ENCODE measurements around the gene EMC10.
"Not testable (repeated sequence)": the region's sequence is repeated elsewhere in the genome, so short reads cannot be mapped to it uniquely, and the experiment has no call there.

Gene EMC10

GRCh38 chr19:50435221-50435620, 41.1 kb upstream of the EMC10 start:
- H3K4me1 ChIP-seq (ENCODE audit: control insufficient read depth, insufficient read depth, low read length), result peaks cover 10% of the 10 kb centered on the region
- peaks cover 32 to 36% of the 10 kb centered on the region in 2 donors for H3K27me3 ChIP-seq (ENCODE audit: control insufficient read depth in 1 of 2, insufficient read depth in 2 of 2, low read length in 2 of 2)
- H3K9me3 ChIP-seq (ENCODE audit: control insufficient read depth in 2 of 2, low read length in 2 of 2), result no peaks in the 10 kb centered on the region
- H3K4me3 ChIP-seq (ENCODE audit: low read length in 2 of 2), result no peak overlapping the region
- H3K27ac ChIP-seq (ENCODE audit: low read length), result no peak overlapping the region
- H3K36me3 ChIP-seq (ENCODE audit: control insufficient read depth in 2 of 2, insufficient read depth in 2 of 2, low read length in 2 of 2), result no peaks in the 10 kb centered on the region
- no peak overlapping the region for H3K9ac ChIP-seq (ENCODE audit: low read length in 2 of 2)

DNA sequence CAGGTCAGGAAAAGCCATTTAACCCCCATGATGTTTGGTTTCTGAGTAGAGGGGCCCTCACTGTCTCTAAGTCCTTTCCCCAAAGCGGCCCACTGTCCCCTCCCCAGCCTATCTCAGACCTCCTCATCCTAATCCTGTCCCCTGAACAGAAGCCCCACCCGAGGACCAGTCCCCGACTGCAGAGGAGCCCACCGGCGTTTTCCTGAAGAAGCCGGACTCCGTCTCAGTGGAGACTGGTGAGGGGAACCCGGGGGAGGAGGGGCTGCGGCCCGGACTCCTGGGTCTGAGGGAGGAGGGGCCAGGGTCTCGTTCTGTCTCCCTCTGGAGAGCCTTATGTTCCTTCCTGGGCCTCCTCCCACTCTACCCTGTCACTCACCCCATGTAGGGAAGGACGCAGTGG, 40.7 kb upstream of the EMC10 start:
- peaks cover 30 to 34% of the 10 kb centered on the region in 2 donors for H3K27me3 ChIP-seq (ENCODE audit: control insufficient read depth in 1 of 2, insufficient read depth in 2 of 2, low read length in 2 of 2)
- H3K9me3 ChIP-seq (ENCODE audit: control insufficient read depth in 2 of 2, low read length in 2 of 2), result no peaks in the 10 kb centered on the region
- H3K4me3 ChIP-seq (ENCODE audit: low read length in 2 of 2), result no peak overlapping the region
- H3K9ac ChIP-seq (ENCODE audit: low read length in 2 of 2), result no peak overlapping the region
- peaks cover 10% of the 10 kb centered on the region for H3K4me1 ChIP-seq (ENCODE audit: control insufficient read depth, insufficient read depth, low read length)
- H3K36me3 ChIP-seq (ENCODE audit: control insufficient read depth in 2 of 2, insufficient read depth in 2 of 2, low read length in 2 of 2), result no peaks in the 10 kb centered on the region
- no peak overlapping the region for H3K27ac ChIP-seq (ENCODE audit: low read length)

- H3K27ac ChIP-seq (ENCODE audit: low read length), result no peak overlapping the region
- H3K9ac ChIP-seq (ENCODE audit: low read length in 2 of 2), result no peak overlapping the region
- H3K36me3 ChIP-seq (ENCODE audit: control insufficient read depth in 2 of 2, insufficient read depth in 2 of 2, low read length in 2 of 2), result no peaks in the 10 kb centered on the region
- H3K4me3 ChIP-seq (ENCODE audit: low read length in 2 of 2), result no peak overlapping the region
- peaks cover 13 to 19% of the 10 kb centered on the region in 2 donors for H3K27me3 ChIP-seq (ENCODE audit: control insufficient read depth in 1 of 2, insufficient read depth in 2 of 2, low read length in 2 of 2)
- H3K4me1 ChIP-seq (ENCODE audit: control insufficient read depth, insufficient read depth, low read length), result no peaks in the 10 kb centered on the region
- no peaks in the 10 kb centered on the region for H3K9me3 ChIP-seq (ENCODE audit: control insufficient read depth in 2 of 2, low read length in 2 of 2)
Observed at GRCh38 chr19:50437862-50438449, 38.4 kb upstream of the EMC10 start.

DNA sequence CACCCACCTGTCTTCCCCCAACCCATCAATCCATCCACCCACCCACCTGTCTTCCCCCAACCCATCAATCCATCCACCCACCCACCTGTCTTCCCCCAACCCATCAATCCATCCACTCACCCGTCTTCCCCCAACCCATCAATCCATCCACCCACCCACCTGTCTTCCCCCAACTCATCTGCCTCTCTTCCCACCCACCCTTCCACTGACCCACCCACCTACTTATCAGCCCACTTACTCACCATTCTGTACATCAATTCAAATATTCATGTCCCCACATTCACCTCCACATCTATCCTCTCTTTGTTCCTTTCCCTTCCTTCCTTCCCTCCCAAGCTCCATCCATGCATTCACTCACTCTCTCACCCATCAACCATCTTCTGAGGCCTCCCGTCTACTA, 37.2 kb upstream of the EMC10 start:
- not testable (repeated sequence) for H3K4me3 ChIP-seq (ENCODE audit: low read length in 2 of 2); H3K4me1 ChIP-seq (ENCODE audit: control insufficient read depth, insufficient read depth, low read length); H3K9me3 ChIP-seq (ENCODE audit: control insufficient read depth in 2 of 2, low read length in 2 of 2); H3K9ac ChIP-seq (ENCODE audit: low read length in 2 of 2); H3K36me3 ChIP-seq (ENCODE audit: control insufficient read depth in 2 of 2, insufficient read depth in 2 of 2, low read length in 2 of 2); H3K27ac ChIP-seq (ENCODE audit: low read length)
- peaks cover 6 to 10% of the 10 kb centered on the region in 2 donors for H3K27me3 ChIP-seq (ENCODE audit: control insufficient read depth in 1 of 2, insufficient read depth in 2 of 2, low read length in 2 of 2)

DNA sequence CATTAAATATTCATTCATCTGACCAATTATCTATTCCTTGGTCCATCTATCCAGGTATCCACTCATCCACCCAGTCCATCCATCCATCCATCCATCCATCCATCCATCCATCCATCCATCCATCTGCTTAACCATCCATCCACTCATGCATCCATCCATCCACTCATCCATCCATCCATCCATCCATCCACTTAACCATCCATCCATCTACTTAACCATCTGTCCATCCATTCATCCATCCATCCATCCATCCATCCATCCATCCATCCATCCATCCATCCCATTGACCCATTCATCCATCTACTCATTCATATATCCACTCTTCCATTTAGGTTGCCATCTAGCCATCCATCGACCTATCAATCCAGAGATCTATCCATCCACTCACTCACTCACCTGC, 32.2 kb upstream of the EMC10 start:
- no peak overlapping the region for H3K27ac ChIP-seq (ENCODE audit: low read length)
- no peak overlapping the region for H3K9ac ChIP-seq (ENCODE audit: low read length in 2 of 2)
- no peaks in the 10 kb centered on the region for H3K27me3 ChIP-seq (ENCODE audit: control insufficient read depth in 1 of 2, insufficient read depth in 2 of 2, low read length in 2 of 2)
- no peaks in the 10 kb centered on the region for H3K36me3 ChIP-seq (ENCODE audit: control insufficient read depth in 2 of 2, insufficient read depth in 2 of 2, low read length in 2 of 2)
- no peak overlapping the region for H3K4me3 ChIP-seq (ENCODE audit: low read length in 2 of 2)
- peaks cover 0 to 4% of the 10 kb centered on the region in 2 donors for H3K9me3 ChIP-seq (ENCODE audit: control insufficient read depth in 2 of 2, low read length in 2 of 2)
- H3K4me1 ChIP-seq (ENCODE audit: control insufficient read depth, insufficient read depth, low read length), result no peaks in the 10 kb centered on the region

DNA sequence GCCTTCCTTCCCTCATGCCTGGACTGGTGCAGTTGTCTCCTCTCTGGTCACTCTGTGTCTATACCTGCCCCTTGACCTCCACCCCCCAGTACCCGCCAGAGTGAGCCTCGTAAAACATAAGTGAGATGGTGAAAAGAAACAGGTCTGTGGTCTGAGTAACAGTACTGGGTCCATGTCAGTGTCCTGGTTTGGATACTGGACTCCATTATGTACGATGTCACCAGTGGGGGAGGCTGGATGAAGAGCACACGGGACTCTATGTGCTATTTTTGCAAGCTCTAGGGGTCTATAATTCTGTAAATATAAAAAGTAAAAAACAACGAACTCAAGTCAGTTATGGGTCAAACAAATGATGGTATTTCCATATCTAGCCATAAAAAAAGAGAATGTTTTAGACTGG, 29.3 kb upstream of the EMC10 start:
- H3K9ac ChIP-seq (ENCODE audit: low read length in 2 of 2), result no peak overlapping the region
- no peaks in the 10 kb centered on the region for H3K36me3 ChIP-seq (ENCODE audit: control insufficient read depth in 2 of 2, insufficient read depth in 2 of 2, low read length in 2 of 2)
- H3K4me1 ChIP-seq (ENCODE audit: control insufficient read depth, insufficient read depth, low read length), result no peaks in the 10 kb centered on the region
- H3K27me3 ChIP-seq (ENCODE audit: control insufficient read depth in 1 of 2, insufficient read depth in 2 of 2, low read length in 2 of 2), result peaks cover 3 to 8% of the 10 kb centered on the region in 2 donors
- peaks cover 0 to 4% of the 10 kb centered on the region in 2 donors for H3K9me3 ChIP-seq (ENCODE audit: control insufficient read depth in 2 of 2, low read length in 2 of 2)
- H3K4me3 ChIP-seq (ENCODE audit: low read length in 2 of 2), result no peak overlapping the region
- no peak overlapping the region for H3K27ac ChIP-seq (ENCODE audit: low read length)

DNA sequence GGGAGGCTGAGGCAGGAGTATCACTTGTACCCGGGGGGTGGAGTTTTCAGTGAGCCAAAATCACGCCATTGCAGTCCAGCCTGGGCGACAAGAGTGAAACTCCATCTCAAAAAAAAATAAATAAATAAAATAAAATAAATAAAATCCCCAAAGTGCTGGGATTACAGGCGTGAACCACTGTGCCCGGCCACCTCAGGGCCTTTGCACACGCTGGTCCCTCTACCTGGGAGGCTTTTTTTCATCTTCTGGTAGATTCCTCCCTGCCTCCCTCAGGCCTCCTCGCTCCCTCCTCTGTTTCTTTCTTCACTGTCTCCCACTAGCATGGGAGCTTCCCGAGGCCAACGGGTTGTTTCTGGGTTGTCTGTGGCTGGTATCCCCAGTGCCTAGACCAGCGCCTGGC, 28.6 kb upstream of the EMC10 start:
- H3K36me3 ChIP-seq (ENCODE audit: control insufficient read depth in 2 of 2, insufficient read depth in 2 of 2, low read length in 2 of 2), result no peaks in the 10 kb centered on the region
- no peaks in the 10 kb centered on the region for H3K4me1 ChIP-seq (ENCODE audit: control insufficient read depth, insufficient read depth, low read length)
- no peak overlapping the region for H3K9ac ChIP-seq (ENCODE audit: low read length in 2 of 2)
- H3K9me3 ChIP-seq (ENCODE audit: control insufficient read depth in 2 of 2, low read length in 2 of 2), result peaks cover 0 to 4% of the 10 kb centered on the region in 2 donors
- H3K27ac ChIP-seq (ENCODE audit: low read length), result no peak overlapping the region
- no peak overlapping the region for H3K4me3 ChIP-seq (ENCODE audit: low read length in 2 of 2)
- peaks cover 3 to 8% of the 10 kb centered on the region in 2 donors for H3K27me3 ChIP-seq (ENCODE audit: control insufficient read depth in 1 of 2, insufficient read depth in 2 of 2, low read length in 2 of 2)

GRCh38 chr19:50449236-50449899, 26.9 kb upstream of the EMC10 start:
- peaks cover 0 to 4% of the 10 kb centered on the region in 2 donors for H3K9me3 ChIP-seq (ENCODE audit: control insufficient read depth in 2 of 2, low read length in 2 of 2)
- H3K36me3 ChIP-seq (ENCODE audit: control insufficient read depth in 2 of 2, insufficient read depth in 2 of 2, low read length in 2 of 2), result no peaks in the 10 kb centered on the region
- no peak overlapping the region for H3K27ac ChIP-seq (ENCODE audit: low read length)

DNA sequence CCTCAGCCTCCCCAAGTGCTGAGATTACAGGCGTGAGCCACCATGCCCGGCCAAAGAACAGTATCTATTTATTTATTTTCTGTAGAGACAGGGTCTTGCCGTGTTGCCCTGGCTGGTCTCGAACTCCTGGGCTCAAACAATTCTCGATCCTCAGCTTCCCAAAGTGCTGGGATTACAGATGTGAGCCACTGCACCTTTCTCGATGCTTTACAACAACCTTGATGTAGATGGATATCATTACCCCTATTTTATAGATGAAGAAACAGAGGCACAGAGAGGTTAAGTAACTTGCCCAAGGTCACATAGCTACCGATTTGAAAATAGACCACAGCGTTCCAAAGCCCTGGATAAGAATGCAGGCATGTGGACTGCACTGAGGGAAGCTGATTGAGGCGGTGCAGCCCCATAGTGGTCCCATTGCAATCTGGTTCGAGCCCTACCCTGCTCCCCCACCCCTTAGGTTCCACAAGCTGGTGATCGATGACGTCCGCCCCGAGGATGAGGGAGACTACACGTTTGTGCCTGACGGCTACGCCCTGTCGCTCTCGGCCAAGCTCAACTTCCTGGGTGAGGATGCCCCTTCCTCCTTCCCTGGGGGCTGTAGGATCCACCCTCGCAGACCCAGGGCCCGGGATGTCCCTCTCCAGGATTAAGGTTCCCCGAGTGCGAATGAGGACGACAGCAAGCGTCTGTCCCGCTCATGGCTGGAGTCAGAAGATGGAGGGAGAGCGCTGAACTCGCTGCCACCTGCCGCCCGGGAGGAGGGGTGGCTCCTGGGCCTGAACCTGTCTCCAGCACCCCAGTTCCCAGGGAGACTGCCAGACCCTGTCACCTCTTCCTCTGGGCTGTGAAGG, 25.7 kb upstream of the EMC10 start:
- H3K9me3 ChIP-seq (ENCODE audit: control insufficient read depth in 2 of 2, low read length in 2 of 2), result peaks cover 0 to 4% of the 10 kb centered on the region in 2 donors
- no peak overlapping the region for H3K4me3 ChIP-seq (ENCODE audit: low read length in 2 of 2)
- H3K27ac ChIP-seq (ENCODE audit: low read length), result no peak overlapping the region
- no peak overlapping the region for H3K9ac ChIP-seq (ENCODE audit: low read length in 2 of 2)
- peaks cover 3 to 10% of the 10 kb centered on the region in 2 donors for H3K27me3 ChIP-seq (ENCODE audit: control insufficient read depth in 1 of 2, insufficient read depth in 2 of 2, low read length in 2 of 2)
- no peaks in the 10 kb centered on the region for H3K4me1 ChIP-seq (ENCODE audit: control insufficient read depth, insufficient read depth, low read length)
- H3K36me3 ChIP-seq (ENCODE audit: control insufficient read depth in 2 of 2, insufficient read depth in 2 of 2, low read length in 2 of 2), result no peaks in the 10 kb centered on the region

More at GRCh38 chr19:50449236-50449899, 26.9 kb upstream of the EMC10 start:
- no peaks in the 10 kb centered on the region for H3K4me1 ChIP-seq (ENCODE audit: control insufficient read depth, insufficient read depth, low read length)
- no peak overlapping the region for H3K9ac ChIP-seq (ENCODE audit: low read length in 2 of 2)
- no peak overlapping the region for H3K4me3 ChIP-seq (ENCODE audit: low read length in 2 of 2)
- H3K27me3 ChIP-seq (ENCODE audit: control insufficient read depth in 1 of 2, insufficient read depth in 2 of 2, low read length in 2 of 2), result peaks cover 3 to 8% of the 10 kb centered on the region in 2 donors

GRCh38 chr19:50451223-50451534, 25.1 kb upstream of the EMC10 start:
- H3K9ac ChIP-seq (ENCODE audit: low read length in 2 of 2), result no peak overlapping the region
- no peak overlapping the region for H3K27ac ChIP-seq (ENCODE audit: low read length)
- peaks cover 3 to 10% of the 10 kb centered on the region in 2 donors for H3K27me3 ChIP-seq (ENCODE audit: control insufficient read depth in 1 of 2, insufficient read depth in 2 of 2, low read length in 2 of 2)
- no peaks in the 10 kb centered on the region for H3K36me3 ChIP-seq (ENCODE audit: control insufficient read depth in 2 of 2, insufficient read depth in 2 of 2, low read length in 2 of 2)
- H3K4me1 ChIP-seq (ENCODE audit: control insufficient read depth, insufficient read depth, low read length), result no peaks in the 10 kb centered on the region
- peaks cover 0 to 4% of the 10 kb centered on the region in 2 donors for H3K9me3 ChIP-seq (ENCODE audit: control insufficient read depth in 2 of 2, low read length in 2 of 2)
- H3K4me3 ChIP-seq (ENCODE audit: low read length in 2 of 2), result no peak overlapping the region
